ENCODE measurements around the gene NR1D2. TPM values are rescaled to one million over a fixed set of nuclear protein-coding genes. Genes with fewer than 3 reads are reported as not detected.

NR1D2 gene
- polyA plus RNA-seq, 1 donor from 2014 or later, result 12.9 TPM

GRCh38 chr3:23945663-23945912 lies 502 bp downstream of the NR1D2 start:
- peak overlapping the region; percentile 90 for H3K9ac ChIP-seq (ENCODE audit: low read length)
- H3K36me3 ChIP-seq (ENCODE audit: insufficient read depth, low read length), result no peaks in the 10 kb centered on the region
- no peak overlapping the region for H3K4me2 ChIP-seq (ENCODE audit: low read length)
- no peaks in the 10 kb centered on the region for H3K9me2 ChIP-seq (ENCODE audit: insufficient read depth, low read length)
- peaks cover 35% of the 10 kb centered on the region for H3K79me2 ChIP-seq (replicated peaks; ENCODE audit: insufficient read depth, low read length)
- no peaks in the 10 kb centered on the region for H3K27me3 ChIP-seq (ENCODE audit: insufficient read depth, low read depth, low read length)
- TF ChIP-seq CTCF (IDR thresholded peaks at IDR 0.05; ENCODE audit: poor library complexity, severe bottlenecking) (no peak), EP300 (conservative IDR thresholded peaks at IDR 0.05; ENCODE audit: poor library complexity, severe bottlenecking) (peak; percentile 93)
- no peak overlapping the region for H2AFZ ChIP-seq (ENCODE audit: low read depth, low read length)
- H3K9me3 ChIP-seq (ENCODE audit: low read length), result no peaks in the 10 kb centered on the region
- no peaks in the 10 kb centered on the region for H4K20me1 ChIP-seq (ENCODE audit: insufficient read depth)
- H3K4me3 ChIP-seq (ENCODE audit: low read length), result peak overlapping the region; percentile 71
- H3K27ac ChIP-seq (ENCODE audit: low read length), result peak overlapping the region; percentile 62
- peaks cover 10% of the 10 kb centered on the region for H3F3A ChIP-seq (ENCODE audit: insufficient read depth, low read length, poor library complexity, severe bottlenecking)

GRCh38 chr3:23945913-23946687 lies 1.0 kb downstream of the NR1D2 start:
- H3K9ac ChIP-seq (ENCODE audit: low read length), result peak overlapping the region; percentile 93
- peaks cover 10% of the 10 kb centered on the region for H3F3A ChIP-seq (ENCODE audit: insufficient read depth, low read length, poor library complexity, severe bottlenecking)
- H3K79me2 ChIP-seq (replicated peaks; ENCODE audit: insufficient read depth, low read length), result peaks cover 38% of the 10 kb centered on the region
- H4K20me1 ChIP-seq (ENCODE audit: insufficient read depth), result no peaks in the 10 kb centered on the region
- H3K4me2 ChIP-seq (ENCODE audit: low read length), result peak overlapping the region; percentile 94
- H3K9me3 ChIP-seq (ENCODE audit: low read length), result no peaks in the 10 kb centered on the region
- peak overlapping the region; percentile 96 for H3K4me3 ChIP-seq (ENCODE audit: low read length)
- H3K27ac ChIP-seq (ENCODE audit: low read length), result peak overlapping the region; percentile 87
- no peaks in the 10 kb centered on the region for H3K36me3 ChIP-seq (ENCODE audit: insufficient read depth, low read length)
- no peaks in the 10 kb centered on the region for H3K27me3 ChIP-seq (ENCODE audit: insufficient read depth, low read depth, low read length)
- no peaks in the 10 kb centered on the region for H3K9me2 ChIP-seq (ENCODE audit: insufficient read depth, low read length)
- TF ChIP-seq MXI1 (conservative IDR thresholded peaks at IDR 0.05; ENCODE audit: poor library complexity, severe bottlenecking), result peak; percentile 93
- peak; percentile 75 for TF ChIP-seq POLR2AphosphoS5 (IDR thresholded peaks at IDR 0.05)
- peak; percentile 79 for TF ChIP-seq EP300 (conservative IDR thresholded peaks at IDR 0.05; ENCODE audit: poor library complexity, severe bottlenecking)
- peak; percentile 48 for TF ChIP-seq CTCF (IDR thresholded peaks at IDR 0.05; ENCODE audit: poor library complexity, severe bottlenecking)
- TF ChIP-seq SMC3 (conservative IDR thresholded peaks at IDR 0.05; ENCODE audit: poor library complexity), result peak; percentile 58
- TF ChIP-seq REST (IDR thresholded peaks at IDR 0.05; ENCODE audit: borderline replicate concordance), result no peak
- TF ChIP-seq EZH2 (IDR thresholded peaks at IDR 0.05; ENCODE audit: borderline replicate concordance, insufficient read depth, low read length, poor library complexity, severe bottlenecking), result no peak
- peak; percentile 62 for TF ChIP-seq TAF1 (IDR thresholded peaks at IDR 0.05; ENCODE audit: low read depth)
- TF ChIP-seq RAD21 (conservative IDR thresholded peaks at IDR 0.05), result peak; percentile 59
- peak overlapping the region; percentile 83 for H2AFZ ChIP-seq (ENCODE audit: low read depth, low read length)

Measured in neural cell (in vitro differentiated cells).